Activated effector memory CD4-positive, alpha-beta T cell treated with Interleukin-2 at 50 U/mL for 16 hours (primary cell): ENCODE results near the gene PFKL.

ENCODE experiments used
- DNase-seq: peaks from one replicate; pipeline ENCODE4 v3.0.0-alpha.2; 2020

PFKL gene

DNA sequence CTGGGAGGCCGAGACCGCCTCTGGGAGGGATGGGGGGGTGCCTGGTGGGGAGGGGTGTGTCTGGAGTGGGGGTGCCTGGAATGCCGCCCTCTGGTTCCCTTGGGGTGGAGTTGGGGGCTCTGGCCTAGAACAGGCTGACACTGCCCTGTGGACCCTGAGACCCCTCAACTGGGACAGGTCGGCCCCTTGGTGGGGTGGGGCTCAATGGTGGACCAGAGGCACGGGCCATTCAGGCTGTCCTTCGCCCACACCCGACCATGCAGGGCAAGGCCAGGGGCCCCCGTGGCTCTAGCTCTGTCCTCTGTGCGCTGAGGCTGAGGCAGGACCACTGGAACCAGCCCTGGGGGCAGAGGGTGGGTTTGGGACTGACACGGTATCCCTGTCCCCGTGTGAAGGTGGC, 14.7 kb downstream of the PFKL start:
- DNase-seq: no peak

DNA sequence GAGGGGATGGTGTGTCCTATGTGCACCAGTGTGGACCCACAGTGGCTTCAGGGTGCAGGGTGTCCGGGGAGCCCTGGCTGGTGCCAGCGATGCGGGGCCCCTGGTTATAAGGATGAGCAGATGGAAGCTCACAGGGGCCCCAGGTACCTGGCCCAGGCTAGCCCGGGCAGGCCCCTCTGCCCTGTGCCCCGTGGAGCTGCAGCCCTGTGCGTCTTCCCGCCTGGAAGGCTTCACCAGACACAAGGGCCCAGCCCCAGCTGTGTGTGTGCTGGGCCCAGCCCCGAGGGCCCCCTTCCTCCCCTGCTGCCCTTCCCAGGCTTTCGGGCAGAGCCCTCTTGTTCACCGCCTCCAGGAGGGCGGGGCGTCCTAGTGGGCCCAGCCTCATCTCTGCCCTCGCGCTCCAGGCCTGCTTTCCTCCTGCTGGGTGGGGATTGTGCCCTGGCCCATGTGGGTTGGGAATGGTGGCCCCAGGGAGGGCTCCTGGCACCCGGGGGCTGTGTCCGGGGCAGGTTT, 15.9 kb downstream of the PFKL start:
- DNase-seq: no peak

DNA sequence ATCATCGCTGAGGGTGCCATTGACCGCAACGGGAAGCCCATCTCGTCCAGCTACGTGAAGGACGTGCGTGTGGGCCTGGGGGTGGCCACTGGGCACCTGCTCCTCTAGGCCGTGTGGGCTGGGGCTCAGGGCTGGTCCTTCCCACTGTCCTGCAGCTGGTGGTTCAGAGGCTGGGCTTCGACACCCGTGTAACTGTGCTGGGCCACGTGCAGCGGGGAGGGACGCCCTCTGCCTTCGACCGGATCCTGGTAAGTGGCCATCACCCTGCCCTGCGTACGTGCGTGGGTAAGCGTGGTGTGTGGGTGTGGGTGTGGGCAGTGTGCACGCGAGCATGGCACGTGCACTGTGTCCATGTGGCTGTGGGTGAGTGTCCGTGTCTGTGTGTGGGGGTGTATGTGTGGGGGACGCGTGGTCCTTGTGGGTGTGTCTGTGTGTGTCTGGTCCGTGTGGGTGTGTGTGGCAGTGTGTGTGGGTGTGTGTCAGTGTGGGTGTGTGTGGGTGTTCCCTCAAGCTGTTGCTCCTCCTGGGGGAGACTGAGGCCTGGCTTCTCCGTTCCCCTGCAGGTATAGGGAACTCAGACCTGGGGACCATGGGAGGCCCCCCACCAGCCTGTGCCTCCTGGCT, 16.5 kb downstream of the PFKL start:
- DNase-seq: no peak

DNA sequence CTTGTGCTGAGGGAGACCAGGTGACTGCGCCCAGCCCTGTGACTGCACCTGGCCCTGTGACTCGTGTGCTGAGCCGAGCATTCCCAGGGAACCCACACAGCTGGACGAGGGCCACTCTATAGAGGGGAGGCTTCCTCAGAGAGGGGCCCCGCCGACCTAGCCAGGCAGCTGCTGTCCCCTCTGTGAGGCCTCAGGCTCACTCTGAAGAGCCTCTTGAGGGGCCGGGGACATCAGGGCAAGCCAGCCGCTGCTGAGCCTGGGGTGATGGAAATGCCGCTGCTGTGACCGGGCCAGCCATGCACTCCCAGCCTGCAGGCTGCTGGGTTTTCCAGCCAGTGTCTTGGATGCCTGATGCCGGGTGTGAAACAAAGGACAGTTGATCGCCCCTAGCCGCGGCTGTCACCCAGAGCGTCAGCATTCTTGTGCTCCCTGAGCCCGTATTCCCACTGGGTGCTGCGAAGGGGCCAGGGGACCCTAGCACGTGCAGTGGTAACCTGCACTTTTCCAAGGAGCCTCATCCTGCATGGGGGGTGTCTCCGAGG, 17.5 kb downstream of the PFKL start:
- DNase-seq: no peak

DNA sequence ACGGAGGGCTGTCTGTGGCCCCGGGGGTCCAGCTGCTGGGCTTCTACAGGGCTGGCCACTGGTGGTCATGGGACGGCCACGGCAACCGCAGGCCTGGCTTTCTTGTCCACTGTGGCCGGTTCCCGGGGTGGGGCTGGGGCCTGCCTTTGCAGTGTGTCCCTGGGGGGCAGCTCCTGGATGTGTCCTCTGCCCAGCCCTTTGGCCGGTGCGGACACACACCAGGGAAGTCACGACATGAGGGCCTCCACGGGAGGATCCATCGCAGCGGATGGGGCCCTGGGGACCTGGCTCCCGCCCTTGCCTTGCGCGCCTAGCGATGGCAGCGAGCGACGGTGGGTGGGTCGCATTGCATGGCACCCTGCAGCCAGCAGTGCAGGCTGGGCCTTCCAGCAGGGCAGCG, 18.0 kb downstream of the PFKL start:
- DNase-seq: no peak

DNA sequence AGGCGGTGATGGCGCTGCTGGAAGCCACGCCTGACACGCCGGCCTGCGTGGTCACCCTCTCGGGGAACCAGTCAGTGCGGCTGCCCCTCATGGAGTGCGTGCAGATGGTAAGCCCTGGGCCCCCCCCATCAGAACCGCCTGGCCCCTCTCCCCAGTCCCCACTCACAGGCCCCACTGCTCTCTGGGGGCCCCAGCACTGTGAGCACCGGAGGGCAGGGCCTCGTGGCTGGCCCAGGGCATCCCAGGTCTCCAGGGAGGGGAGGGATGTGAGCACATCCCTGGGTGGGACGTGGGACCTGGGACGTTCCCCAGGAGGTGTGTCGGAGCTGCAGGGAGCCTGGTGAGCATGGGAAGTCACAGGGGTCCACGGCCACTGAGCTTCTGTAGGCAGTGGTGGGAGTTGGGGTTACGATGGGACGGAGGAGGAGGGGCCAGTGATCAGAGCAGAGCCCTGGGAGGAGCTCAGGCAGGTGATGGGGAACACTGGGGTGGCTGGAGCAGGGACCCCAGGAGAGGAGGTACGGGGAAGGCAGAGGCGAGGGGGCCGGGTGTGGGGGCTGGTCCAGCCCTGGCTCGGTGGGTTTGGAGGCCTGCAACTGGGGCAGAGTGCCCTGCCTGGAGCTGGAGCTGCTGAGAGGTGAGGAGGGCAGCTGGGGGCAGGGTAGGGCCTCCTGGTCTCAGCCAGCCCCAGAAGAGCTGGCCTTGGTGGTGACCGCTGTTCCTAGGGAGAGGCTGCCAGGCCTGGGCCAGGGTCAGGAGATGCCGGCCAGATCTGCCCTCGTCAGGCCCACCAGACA, 18.8 kb downstream of the PFKL start:
- DNase-seq: no peak

DNA sequence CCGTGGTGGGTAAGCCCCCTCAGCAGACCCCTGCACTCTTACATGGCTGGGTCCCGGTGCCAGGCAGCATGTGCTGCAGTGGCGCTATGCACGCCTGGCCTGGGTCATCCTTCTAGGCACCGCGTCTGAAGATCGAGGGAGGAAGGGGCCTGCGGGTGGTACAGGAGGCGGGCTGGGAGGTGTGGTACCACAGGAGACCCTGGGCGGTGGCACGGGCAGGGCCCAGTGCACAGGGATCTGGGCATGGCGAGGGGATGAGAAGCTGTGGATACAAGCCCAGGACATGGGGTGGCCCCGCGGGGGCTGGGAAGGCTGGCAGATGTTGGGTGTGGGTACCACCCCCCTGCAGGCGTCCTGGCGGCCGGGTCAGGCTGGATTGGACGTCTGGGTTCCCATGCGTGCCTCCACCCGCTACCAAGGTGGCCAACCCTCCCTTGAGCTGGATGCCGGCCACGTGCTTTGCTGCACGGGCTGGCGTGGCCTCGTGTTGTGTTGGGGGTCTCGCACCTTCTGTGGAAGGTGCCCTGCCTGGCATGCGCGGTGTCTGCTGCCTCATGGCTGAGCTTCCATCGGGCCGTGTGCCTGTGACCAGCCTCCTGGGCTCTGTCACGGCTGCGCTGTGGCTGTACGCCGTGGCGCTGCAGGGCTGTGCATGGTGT, 19.7 kb downstream of the PFKL start:
- DNase-seq: no peak

DNA sequence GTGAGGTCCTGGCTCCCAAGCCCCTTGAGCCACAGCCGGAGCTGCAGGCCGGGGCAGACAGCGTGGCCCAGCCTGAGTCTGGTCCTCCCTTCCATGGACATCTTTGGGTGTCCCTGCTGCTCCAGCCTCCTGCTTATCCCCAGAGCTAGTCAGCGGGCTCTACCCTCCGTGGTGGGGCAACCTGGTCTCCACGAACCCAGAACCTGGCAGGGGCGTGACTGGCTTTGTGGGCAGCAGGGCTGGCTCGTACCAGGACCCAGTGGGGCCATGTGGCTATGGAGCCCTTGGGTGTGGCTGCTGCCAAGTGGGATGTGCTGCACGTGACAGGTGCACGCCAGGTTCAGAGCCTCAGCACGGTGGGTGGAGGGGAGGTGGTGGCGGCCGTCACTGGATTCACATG, 21.0 kb downstream of the PFKL start:
- DNase-seq: no peak

DNA sequence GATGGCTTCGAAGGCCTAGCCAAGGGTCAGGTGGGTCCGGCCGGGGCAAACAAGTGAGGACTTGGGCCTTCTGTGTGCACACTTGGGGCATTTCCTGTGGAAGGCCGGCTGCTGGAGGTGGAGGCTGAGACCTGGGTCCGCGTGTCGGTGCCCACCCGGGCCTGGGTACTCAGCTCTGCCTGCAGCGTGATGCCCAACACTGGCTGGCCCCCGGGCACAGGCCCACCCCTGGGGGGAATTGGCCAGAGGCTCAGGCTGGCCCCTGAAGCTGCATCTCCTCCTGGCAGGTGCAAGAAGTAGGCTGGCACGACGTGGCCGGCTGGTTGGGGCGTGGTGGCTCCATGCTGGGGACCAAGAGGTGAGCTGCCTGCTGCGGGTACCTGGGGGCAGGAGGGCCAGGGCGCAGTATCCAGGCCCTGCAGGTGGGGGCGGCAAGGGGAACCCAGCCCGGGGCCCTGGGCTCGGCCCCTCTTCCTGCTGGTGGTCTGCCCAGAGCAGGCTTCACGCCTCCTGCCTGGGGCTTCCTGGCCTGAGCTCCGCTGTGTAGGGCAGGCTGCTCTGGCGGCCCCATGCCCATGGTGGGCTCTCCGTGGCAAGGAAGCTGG, 22.1 kb downstream of the PFKL start:
- DNase-seq: no peak

DNA sequence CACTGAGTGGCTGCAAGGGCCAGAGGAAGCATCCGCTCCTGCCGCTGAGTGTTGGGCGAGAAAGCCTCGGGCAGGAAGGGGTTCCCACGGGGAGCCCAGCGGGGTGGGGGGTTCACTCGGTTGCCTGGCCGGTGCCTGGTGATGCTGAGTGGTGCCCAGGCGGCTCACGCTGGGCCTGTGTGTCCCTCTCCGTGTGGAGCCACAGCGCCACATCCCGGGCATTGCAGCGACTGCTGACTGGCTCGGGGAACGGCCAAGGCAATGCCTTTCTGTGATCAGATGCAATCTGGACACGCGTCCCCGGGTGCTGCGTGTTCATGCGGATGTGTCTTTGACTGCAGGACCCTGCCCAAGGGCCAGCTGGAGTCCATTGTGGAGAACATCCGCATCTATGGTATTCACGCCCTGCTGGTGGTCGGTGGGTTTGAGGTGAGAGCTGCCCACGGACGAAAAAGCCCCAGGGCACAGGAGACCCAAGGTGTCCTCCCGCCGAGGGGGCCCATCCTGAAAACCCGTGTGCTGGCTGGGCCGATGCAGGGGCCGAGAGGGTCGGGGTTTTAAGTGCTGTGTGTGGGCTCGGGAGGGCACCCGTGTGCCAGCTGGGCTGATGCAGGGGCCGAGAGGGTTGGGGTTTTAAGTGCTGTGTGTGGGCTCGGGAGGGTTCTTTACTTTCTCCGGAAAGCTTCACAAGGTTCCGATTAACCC, 22.9 kb downstream of the PFKL start:
- DNase-seq: no peak

DNA sequence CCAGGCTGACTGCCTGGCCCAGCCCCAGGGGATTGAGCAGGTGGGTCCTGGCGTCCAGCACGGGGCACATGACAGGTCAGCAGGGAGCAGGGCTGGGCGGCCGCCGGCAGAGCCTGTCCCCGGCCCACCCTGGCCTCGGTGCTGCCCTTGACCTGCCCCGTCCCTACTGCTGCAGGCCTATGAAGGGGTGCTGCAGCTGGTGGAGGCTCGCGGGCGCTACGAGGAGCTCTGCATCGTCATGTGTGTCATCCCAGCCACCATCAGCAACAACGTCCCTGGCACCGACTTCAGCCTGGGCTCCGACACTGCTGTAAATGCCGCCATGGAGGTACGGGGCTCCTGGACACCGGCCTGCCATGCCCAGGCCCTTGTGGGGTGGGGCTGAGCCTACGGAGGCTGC, 23.7 kb downstream of the PFKL start:
- no peak for DNase-seq

DNA sequence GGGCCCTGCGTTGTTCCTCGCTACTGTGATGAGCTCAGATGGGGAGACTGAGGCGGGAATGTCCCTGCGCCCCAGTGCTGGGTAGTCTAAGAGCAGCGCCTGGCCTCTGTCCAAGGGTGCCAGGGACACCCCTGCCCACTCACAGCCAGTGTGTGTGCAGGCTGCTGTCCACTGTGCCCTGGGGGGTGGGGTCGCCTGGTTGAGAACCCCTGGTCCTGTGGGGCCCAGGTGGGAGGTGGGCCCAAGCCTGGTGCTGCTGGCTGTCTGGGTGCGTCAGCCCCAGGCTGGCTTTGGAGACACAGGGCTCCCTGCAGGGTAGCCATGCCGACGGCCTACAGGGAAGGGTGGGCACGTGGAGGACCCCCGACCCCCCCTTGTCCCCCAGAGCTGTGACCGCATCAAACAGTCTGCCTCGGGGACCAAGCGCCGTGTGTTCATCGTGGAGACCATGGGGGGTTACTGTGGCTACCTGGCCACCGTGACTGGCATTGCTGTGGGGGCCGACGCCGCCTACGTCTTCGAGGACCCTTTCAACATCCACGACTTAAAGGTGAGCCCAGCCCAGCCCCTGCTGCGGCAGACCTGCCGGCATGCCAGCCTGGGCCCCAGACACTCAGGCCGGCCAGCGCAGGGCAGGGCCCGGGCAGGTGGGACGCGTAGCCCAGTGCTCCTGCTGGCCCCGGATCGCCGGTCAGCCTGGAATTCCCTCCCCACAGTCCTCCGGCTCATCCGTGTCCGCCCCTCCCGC, 24.4 kb downstream of the PFKL start:
- DNase-seq: no peak

DNA sequence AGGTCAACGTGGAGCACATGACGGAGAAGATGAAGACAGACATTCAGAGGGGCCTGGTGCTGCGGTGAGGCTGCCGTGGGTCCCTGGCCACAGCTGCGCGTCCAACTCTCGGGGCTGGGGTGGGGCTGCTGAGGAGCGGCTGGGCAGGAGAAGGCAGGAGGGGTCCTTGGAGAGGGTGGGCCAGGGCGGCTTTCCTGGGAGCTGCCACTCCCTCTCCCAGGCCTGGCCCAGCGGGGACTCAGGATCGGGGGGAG, 24.9 kb downstream of the PFKL start:
- DNase-seq: no peak

DNA sequence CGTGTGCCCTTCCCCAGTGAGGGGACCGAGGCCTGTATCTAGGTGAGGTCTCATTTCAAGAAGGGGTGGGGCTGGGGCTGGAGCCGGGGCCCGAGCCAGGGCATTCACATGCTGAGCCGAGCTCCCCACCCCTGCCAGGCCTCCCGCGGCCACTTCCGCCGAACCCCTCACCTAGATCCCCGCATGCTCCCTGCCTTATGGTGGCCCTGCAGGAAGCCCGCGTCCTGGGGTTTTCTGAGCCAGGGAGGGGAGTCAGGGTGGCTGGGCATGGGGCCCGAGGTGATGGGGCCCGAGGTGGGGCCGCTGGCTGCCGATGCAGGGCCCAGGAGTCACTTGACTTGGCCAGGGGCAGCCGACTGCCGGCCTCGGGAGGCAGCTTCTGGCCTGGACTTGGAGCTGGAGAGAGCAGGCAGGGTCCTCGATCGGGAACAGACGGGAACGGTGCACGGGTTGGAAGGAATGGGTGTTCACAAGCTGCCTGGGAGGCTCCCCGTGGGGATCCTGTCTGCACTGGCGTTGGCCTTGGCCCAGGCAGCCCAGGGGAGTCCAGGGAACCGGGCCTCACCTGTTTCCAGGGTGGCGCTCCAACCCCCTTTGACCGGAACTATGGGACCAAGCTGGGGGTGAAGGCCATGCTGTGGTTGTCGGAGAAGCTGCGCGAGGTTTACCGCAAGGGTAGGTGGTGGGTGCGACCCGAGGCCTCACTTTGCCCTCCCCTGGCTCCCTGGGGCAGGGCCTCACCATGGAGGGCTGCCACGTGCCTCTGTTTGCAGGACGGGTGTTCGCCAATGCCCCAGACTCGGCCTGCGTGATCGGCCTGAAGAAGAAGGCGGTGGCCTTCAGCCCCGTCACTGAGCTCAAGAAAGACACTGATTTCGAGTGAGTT, 25.8 kb downstream of the PFKL start:
- no peak for DNase-seq

DNA sequence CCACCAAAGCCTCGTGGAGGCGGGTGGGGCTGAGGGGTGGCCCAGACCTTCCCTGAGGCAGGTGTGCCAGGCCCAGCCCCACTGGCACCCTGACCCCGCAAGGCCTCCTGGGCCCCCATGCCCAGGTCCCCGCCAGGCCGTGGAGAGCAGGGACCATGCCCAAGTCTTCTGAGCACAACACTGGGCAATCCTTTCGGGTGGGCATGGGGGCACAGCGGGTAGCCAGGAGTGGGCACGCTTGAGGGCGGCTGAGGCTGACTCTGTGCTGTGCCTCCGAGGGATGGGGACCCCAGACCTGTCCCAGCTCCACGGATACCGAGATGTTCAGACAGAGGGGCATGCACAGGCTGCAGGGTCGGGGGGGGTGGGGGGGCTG, 26.4 kb downstream of the PFKL start:
- DNase-seq: no peak

DNA sequence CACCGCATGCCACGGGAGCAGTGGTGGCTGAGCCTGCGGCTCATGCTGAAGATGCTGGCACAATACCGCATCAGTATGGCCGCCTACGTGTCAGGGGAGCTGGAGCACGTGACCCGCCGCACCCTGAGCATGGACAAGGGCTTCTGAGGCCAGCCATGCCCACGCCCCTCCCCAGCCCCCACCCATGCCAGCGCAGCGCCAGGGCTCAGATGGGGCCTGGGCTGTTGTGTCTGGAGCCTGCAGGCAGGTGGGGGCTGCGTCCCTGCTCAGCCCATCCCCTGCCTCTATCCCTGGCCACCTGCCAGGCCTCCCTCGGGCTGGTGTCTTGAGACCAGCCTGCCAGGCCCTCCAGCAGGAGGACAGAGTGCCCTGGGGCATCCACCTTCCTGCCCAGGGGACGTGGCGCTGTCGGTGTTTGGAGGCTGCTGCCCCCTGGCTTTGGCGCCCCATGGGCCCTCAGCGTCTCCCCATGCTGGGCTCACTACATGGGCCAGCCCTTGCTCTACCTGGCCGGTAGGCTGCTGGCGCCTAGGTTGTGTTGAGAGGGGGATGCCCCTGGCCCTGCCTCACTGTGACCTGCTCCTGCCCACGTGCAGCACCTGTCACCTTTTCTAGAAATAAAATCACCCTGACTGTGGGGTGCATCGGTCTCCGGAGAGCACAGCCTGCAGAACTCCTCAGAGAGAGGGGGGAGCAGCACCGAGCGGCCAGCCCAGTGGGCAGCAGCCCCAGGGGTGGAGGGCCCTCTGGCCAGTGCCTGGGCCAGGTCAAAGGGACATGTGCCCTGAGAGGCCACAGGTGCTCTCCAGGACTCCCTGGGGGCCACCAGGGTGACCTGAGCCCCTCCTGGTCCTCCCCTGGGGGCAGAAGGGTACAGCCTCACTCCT, 27.1 kb downstream of the PFKL start:
- no peak for DNase-seq

DNA sequence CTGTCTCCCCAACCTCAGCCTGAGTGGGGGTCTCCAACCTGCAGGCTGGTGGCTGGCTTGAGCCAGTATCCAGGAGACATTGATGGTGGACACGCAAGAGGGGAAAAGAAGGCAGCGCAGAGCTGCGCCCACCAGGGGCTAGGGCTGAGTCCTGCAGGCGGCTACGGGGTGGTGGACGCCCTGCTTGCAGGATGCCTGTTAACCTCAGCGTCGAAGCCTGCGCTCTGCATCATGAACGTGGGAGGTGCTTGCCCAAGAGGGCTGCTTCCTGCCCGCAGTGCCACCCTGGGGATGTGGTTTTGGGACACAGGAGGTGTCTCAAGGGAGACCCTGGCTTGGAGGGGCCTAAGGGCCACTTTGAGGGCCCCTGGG, 27.7 kb downstream of the PFKL start:
- DNase-seq: no peak

DNA sequence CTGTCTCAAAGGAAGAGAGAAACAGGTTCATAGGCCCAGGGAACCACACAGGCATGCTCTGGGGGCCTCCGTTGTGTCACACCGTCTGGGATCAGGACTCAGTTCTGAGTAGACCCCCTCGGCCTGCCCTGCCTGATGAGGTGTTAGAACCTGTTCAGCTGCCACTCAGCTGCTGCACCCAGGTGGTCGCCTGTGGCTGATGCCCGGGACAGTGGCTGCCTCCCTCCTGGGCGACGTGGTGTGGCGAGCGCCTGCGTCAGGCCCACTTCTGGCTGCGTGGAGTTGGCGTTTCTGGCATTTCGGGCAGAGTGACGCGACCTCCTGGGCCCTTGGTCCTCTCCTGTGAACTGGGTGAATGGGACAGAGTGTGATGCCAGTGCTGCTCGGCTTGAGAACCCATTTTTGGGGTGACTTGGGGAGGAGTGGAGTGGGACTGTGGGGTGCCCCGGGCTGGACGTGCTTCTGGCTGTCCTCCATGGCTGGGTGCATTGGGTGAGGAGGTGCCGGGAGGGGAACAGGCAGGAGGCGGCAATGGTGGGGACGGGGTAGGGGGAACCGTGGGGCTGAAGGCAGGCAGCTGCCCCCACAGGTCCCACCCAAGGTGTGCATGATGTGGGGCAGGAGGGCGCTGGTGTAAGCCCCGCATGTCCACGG, 28.5 kb downstream of the PFKL start:
- no peak for DNase-seq

DNA sequence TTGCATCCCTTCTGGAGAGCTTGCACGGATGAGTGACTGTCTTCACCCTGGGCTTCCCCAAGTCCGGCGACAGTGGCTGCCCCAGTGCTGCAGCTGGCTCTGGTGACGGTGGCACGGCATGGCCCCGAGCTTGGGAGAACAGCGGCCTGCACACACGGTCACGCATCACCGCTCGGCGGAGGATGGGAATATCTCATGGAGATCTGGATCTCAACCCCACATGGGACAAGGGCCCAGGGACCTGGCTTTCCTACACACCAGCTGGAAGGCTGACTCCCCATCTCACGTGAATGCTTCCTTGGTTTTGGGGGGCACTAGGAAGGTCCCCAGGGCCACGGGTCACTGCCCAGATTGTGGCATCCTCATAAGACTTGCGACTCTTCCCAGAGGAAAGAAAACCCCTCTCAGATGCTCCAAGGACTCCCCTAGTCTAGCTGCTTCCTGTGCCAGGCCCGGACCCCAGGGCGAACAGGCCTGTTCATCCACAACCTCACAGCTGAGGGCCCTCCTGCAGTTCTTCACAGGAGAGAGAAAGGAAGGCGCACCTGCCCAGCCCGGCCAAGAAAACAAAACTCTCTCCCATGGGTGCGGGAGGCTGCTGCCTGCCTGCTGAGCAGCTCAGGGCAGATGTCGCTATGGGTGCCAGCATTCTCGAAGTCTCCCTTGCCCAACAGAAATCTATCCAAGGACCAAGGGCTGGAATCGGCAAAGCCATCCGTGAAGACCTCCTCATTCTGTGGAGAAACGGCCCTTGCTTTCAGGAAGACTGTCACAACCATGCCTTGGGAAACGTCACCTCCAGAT, 29.4 kb downstream of the PFKL start:
- no peak for DNase-seq
